ENCODE data around the gene LOXHD1. TPM values are rescaled to one million over a fixed set of nuclear protein-coding genes. Genes with fewer than 3 reads are reported as not detected.

LOXHD1 gene
- total and polyA plus RNA-seq, 2 donors from 2014 or later, result 0.25 TPM; not detected in 1

DNA sequence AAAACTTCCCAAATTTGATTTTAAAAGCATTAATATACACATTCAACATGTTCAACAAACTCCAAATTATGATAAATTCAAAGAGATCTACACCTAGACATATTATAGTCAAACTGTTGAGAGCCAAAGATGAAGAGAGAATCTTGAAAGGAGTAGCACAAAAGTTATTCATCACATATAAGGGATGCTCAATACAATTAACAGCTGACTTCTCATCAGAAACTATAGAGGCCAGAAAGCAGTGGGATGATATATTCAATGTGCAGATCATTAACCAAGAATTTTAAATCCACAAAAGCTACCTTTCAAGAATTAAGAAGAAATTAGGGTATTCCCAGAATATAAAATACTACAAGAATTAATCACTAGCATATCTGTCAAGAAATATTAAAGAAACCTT, 75.4 kb downstream of the LOXHD1 start:
- H3K27me3 ChIP-seq (ENCODE audit: control insufficient read depth, insufficient read depth, low read length), result no peaks in the 10 kb centered on the region
- FAIRE-seq (no peak), DNase-seq (no peak)
- intact Hi-C loops (cut with DNase I), result no loop called here
- peaks cover 0 to 6% (median 0%) of the 10 kb centered on the region in 3 donors for H3K9me3 ChIP-seq (ENCODE audit: control insufficient read depth in 2 of 3, insufficient read depth in 1 of 3, low read length in 3 of 3)
- no peak overlapping the region for H3K27ac ChIP-seq (ENCODE audit: low read depth in 2 of 2, low read length in 2 of 2)
- no peak overlapping the region for H3K4me3 ChIP-seq (ENCODE audit: low read length in 3 of 3)
- no peak overlapping the region for H3K9ac ChIP-seq (ENCODE audit: low read length in 3 of 3)
- H3K36me3 ChIP-seq (ENCODE audit: control insufficient read depth in 2 of 3, insufficient read depth in 3 of 3, low read length in 3 of 3), result no peaks in the 10 kb centered on the region
- no peaks in the 10 kb centered on the region for H3K4me1 ChIP-seq (ENCODE audit: control insufficient read depth in 2 of 3, insufficient read depth in 2 of 3, low read depth in 1 of 3, low read length in 3 of 3)
- TF ChIP-seq, protein P1, sequence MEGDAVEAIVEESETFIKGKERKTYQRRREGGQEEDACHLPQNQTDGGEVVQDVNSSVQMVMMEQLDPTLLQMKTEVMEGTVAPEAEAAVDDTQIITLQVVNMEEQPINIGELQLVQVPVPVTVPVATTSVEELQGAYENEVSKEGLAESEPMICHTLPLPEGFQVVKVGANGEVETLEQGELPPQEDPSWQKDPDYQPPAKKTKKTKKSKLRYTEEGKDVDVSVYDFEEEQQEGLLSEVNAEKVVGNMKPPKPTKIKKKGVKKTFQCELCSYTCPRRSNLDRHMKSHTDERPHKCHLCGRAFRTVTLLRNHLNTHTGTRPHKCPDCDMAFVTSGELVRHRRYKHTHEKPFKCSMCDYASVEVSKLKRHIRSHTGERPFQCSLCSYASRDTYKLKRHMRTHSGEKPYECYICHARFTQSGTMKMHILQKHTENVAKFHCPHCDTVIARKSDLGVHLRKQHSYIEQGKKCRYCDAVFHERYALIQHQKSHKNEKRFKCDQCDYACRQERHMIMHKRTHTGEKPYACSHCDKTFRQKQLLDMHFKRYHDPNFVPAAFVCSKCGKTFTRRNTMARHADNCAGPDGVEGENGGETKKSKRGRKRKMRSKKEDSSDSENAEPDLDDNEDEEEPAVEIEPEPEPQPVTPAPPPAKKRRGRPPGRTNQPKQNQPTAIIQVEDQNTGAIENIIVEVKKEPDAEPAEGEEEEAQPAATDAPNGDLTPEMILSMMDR (IDR thresholded peaks at IDR 0.05; ENCODE audit: borderline replicate concordance, extremely low read depth, insufficient read depth), result no peak

DNA sequence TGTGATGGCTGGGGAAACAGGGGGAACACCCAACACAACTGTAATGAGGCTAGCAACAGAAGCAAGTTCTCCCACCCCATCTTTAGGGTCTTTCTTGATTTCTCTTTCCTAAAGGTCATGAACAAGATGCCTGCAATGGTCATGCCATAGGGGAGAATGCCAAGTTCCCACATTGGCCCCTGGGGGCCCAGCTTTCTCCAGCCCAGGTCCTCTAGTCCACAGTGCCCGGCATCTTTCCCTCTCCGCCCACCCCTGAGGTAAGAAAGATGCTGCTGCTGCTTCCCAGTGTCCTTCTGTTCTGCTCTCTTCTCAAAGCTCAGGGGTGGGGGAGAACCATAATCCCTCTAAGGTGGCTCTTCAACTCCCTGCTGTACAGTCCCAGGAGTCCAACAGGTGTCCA, 78.0 kb downstream of the LOXHD1 start:
- H3K36me3 ChIP-seq (ENCODE audit: control insufficient read depth in 2 of 3, insufficient read depth in 3 of 3, low read length in 3 of 3), result no peaks in the 10 kb centered on the region
- FAIRE-seq, result no peak
- no peaks in the 10 kb centered on the region for H3K4me1 ChIP-seq (ENCODE audit: control insufficient read depth in 2 of 3, insufficient read depth in 2 of 3, low read depth in 1 of 3, low read length in 3 of 3)
- H3K4me3 ChIP-seq (ENCODE audit: low read length in 3 of 3), result no peak overlapping the region
- DNase-seq, result no peak
- H3K9ac ChIP-seq (ENCODE audit: low read length in 3 of 3), result no peak overlapping the region
- peaks cover 0 to 6% (median 0%) of the 10 kb centered on the region in 3 donors for H3K9me3 ChIP-seq (ENCODE audit: control insufficient read depth in 2 of 3, insufficient read depth in 1 of 3, low read length in 3 of 3)
- no peaks in the 10 kb centered on the region for H3K27me3 ChIP-seq (ENCODE audit: control insufficient read depth, insufficient read depth, low read length)
- H3K27ac ChIP-seq (ENCODE audit: low read depth in 2 of 2, low read length in 2 of 2), result no peak overlapping the region
- TF ChIP-seq, protein P1 (IDR thresholded peaks at IDR 0.05; ENCODE audit: borderline replicate concordance, extremely low read depth, insufficient read depth), result no peak
- intact Hi-C loops (cut with DNase I), result no loop called here

GRCh38 chr18:46577546-46577945, 79.5 kb downstream of the LOXHD1 start:
- Histone ChIP-seq H3K9ac (ENCODE audit: low read length in 3 of 3) (no peak overlapping the region), H3K36me3 (ENCODE audit: control insufficient read depth in 2 of 3, insufficient read depth in 3 of 3, low read length in 3 of 3) (no peaks in the 10 kb centered on the region), H3K9me3 (ENCODE audit: control insufficient read depth in 2 of 3, insufficient read depth in 1 of 3, low read length in 3 of 3) (peaks cover 0 to 6% (median 0%) of the 10 kb centered on the region in 3 donors), H3K4me3 (ENCODE audit: low read length in 3 of 3) (no peak overlapping the region), H3K4me1 (ENCODE audit: control insufficient read depth in 2 of 3, insufficient read depth in 2 of 3, low read depth in 1 of 3, low read length in 3 of 3) (no peaks in the 10 kb centered on the region), H3K27me3 (ENCODE audit: control insufficient read depth, insufficient read depth, low read length) (no peaks in the 10 kb centered on the region), H3K27ac (ENCODE audit: low read depth in 2 of 2, low read length in 2 of 2) (no peak overlapping the region)
- no peak for DNase-seq
- intact Hi-C loops (cut with DNase I), result no loop called here
- FAIRE-seq, result no peak
- TF ChIP-seq, protein P1 (IDR thresholded peaks at IDR 0.05; ENCODE audit: borderline replicate concordance, extremely low read depth, insufficient read depth), result no peak

DNA sequence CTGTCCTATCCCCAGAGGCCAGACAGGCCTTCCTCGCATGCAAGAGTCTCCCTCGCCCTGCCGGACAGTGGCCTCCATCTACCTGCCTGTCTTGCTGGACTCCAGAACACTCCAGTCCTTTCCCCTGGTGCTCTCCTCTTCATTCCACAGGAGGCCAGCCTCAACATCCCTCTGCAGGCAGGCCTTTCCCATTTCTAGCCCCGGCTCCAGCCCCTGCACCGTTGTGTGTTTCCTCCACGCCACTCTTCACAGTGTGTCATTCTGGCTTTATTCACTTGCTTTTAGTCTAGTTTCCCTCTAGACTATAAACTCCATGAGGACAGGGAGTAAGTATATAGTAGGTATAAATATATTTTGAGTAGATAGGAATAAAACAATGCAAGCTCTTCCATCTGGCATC, 81.2 kb downstream of the LOXHD1 start:
- Histone ChIP-seq H3K9me3 (ENCODE audit: control insufficient read depth in 2 of 3, insufficient read depth in 1 of 3, low read length in 3 of 3) (no peaks in the 10 kb centered on the region), H3K4me1 (ENCODE audit: control insufficient read depth in 2 of 3, insufficient read depth in 2 of 3, low read depth in 1 of 3, low read length in 3 of 3) (no peaks in the 10 kb centered on the region), H3K9ac (ENCODE audit: low read length in 3 of 3) (no peak overlapping the region), H3K4me3 (ENCODE audit: low read length in 3 of 3) (no peak overlapping the region), H3K27ac (ENCODE audit: low read depth in 2 of 2, low read length in 2 of 2) (no peak overlapping the region), H3K27me3 (ENCODE audit: control insufficient read depth, insufficient read depth, low read length) (no peaks in the 10 kb centered on the region), H3K36me3 (ENCODE audit: control insufficient read depth in 2 of 3, insufficient read depth in 3 of 3, low read length in 3 of 3) (no peaks in the 10 kb centered on the region)
- FAIRE-seq (no peak), DNase-seq (no peak)
- intact Hi-C loops (cut with DNase I), result no loop called here
- TF ChIP-seq, protein P1 (IDR thresholded peaks at IDR 0.05; ENCODE audit: borderline replicate concordance, extremely low read depth, insufficient read depth), result no peak
